Fibroblast of skin of back (primary cell): ENCODE data around the gene AFF2.

ENCODE experiments used
- DNase-seq: peaks from one replicate; pipeline ENCODE4 v3.0.0-alpha.2; 2013

AFF2 gene

DNA sequence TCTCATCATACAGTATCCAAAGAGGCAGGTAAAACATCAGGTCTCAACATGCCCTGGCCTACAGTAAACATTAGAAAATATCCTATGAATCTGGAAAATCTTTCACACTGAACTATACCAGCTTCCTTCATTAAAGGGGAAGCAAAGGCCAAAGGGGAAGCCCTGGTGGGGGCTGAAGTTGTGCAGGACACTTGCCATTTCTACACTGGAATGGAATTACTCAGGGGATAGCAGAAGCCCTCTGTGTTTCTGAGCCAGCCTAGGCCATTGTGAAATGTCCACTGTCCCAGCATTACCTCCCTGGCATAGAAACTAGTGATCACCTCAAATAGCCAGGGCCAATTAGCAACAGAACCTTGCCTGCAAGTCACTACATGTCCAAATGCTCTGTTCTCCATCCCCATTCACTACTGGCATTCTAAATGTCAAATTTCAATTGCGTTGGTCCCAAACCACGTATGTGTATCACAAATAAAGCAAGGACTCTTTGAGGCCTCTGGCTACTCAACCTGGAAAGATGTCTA lies 429.9 kb downstream of the AFF2 start:
- no peak for DNase-seq

DNA sequence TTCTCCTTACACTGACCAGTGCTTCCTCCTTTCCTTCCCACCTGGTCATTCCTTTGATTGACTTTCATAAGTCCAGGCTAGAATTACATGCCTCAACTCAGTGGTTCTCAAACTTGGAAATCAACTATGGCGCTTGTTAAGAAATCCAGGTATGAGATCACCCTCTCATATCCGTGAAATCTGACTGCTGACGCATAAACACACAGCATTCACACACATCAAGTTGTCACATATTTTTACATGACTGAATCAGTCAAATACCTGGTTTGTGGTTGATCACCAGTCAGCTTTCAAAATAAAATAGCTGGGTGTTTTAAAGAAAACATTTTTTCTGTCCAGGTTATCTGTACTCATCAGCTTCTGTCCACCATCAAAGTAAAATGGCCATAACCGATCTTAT lies 433.5 kb downstream of the AFF2 start:
- no peak for DNase-seq

- DNase-seq: no peak
Observed at GRCh38 chrX:148938348-148938747, 437.9 kb downstream of the AFF2 start.

DNA sequence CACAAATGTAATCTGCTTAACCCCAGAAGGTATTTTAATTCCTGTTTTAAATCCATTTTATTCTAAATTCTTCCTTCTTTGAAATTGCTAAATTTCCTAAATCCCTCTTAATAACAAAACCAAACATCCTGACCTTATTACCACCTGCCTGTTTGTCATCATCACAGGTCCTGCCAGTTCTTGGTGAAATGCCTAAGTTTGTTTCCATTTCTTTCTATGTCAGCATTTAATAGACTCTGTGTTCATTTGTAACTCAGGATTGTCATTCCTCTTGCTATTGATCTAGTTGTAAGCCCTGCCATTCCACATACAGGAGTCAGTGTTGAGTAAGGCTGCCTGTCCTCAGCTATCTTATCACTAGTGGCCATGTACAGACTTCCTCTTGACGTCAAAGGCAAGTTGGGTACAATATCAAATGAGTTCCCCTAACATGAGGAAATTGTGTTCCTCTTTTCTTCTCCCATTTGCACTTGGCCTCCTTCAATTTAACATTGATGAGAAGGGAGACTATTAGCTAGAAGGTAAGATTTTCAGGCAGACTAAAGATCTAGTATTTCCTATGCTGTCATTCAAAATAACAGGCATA lies 440.1 kb downstream of the AFF2 start:
- no peak for DNase-seq

DNA sequence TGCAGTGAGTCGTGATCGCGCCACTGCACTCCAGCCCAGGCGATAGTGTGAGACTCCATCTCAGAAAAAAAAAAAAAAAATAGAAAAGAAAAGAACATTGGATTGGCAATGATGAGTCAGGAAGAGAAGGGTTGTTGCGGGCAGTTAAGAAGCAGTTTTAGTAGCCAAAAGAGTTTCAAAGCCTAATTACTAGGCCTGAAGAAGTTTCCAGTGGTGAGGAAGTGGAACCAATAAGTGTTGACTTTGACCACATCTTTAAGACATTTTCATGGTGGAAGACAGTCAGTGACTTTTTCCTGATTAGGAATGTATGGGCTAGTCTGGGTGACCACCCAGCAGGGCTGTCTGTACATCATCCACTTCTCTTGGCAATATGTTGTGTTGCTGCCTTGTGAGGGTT lies 442.3 kb downstream of the AFF2 start:
- DNase-seq: no peak

GRCh38 chrX:148947399-148947975 lies 447.1 kb downstream of the AFF2 start:
- no peak for DNase-seq

GRCh38 chrX:148956352-148956751 lies 455.9 kb downstream of the AFF2 start:
- DNase-seq: no peak

GRCh38 chrX:148958901-148959300 lies 458.5 kb downstream of the AFF2 start:
- DNase-seq: peak; percentile 6

GRCh38 chrX:148960060-148960459 lies 459.6 kb downstream of the AFF2 start:
- DNase-seq: no peak

DNA sequence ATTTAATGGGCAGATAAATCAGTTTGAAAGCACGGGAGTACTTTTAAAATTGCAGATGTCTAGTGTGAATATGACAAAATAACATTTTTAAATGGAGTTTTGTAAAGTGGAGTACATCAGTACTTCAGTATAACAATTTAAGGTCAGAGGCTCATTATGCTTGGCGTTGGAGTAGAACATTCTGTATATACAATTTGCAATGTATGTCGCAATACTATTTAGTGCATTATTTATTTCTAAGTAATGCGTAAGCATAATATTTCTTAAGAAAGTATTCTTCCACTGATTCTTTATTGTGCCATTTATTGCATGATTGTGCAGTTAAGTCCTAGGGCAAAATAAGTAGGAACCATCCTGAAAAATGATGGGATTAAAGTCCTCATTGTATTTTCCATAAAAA lies 461.6 kb downstream of the AFF2 start:
- DNase-seq: no peak

DNA sequence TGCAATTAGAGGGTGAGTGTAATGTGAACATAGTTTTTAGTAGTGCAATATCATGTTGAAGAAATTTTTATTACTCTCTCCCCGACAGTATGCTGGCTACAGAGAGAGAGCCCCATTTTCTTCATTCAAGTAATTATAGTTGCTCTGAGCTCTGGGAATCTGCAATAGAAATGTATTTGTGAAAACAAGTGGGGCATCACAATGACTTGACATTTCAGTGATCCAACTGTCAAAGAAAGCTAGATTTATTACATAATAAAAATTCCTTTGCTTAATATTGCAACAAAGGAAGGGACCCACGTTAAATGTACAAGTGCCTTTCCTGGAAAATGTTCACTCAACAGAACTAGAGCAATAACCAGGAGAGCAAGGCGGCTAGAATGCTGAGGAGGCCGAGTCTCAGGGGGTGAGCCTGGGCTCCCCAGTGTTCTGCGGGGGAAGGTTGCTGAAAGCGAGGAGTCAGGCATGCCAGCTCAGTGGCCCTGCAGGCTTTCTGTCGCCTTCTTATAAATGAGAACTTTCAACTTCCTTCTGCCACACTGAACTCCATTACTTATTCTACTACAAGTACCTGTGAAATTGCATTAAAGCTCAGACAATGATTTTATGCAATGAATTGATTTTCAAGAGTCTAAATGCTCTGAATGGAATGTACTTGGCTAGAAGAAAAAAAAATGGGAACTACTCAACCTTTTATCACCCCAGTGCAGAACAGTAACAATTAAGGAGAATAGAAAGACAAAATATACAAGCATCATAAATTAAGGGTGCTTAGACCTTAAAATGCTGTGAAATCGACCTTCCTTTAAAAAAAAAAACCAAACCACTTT lies 476.4 kb downstream of the AFF2 start:
- DNase-seq: no peak

- no peak for DNase-seq
Observed at GRCh38 chrX:148979786-148980185, 479.4 kb downstream of the AFF2 start.

- no peak for DNase-seq
Observed at GRCh38 chrX:148984238-148984637, 483.8 kb downstream of the AFF2 start.

DNA sequence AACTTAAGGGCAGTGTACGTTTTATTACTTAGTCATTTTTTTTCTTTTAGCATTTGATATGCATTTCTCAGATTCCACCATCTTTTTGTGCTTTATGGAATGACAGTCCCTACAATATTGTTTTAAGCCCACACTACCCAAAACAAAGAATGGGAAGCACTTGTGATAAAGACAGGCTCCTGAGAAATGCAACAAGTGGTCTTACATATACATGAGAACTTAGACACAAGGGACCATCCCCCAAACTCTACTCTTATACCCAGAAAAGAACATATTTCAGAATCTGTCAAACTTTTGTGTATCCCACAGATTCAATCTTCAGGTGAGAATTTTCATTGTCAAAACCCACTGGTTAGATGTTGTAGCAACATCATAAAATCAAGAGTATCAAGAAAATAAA lies 491.1 kb downstream of the AFF2 start:
- no peak for DNase-seq

DNA sequence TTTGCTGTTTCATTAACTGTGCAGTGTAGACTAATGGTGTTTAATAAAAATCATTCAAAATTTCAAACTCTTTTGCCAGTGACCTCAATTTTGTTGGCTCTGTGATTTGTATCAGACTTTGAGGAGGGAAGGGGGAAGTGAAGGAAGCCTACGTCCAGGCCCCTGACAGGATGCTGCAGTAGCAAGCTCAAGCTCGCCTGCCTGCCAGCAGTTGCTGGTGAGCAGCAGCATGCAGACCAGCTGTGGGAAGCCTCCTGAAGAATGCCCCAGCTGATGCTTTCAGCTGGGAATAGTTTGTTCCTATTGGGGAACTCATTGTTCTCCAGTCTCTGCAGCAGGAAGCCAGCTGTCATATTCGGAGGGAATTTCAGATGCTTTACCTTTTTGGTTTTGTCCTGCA lies 495.2 kb downstream of the AFF2 start:
- DNase-seq: no peak

DNA sequence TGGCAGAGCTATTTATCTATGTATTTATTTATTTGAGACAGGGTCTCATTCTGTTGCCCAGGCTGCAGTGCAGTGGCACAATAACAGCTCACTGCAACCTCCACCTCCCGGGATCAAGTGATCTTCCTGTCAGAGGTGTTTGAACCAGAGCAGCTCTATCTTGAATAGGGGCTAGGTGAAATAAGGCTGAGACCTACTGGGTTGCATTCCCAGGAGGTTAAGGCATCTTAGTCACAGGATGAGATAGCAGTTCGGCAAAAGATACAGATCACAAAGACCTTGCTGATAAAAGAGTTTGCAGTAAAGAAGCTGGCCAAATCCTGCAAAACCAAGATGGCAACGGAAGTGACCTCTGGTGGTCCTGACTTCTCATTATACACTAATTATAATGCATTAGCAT lies 501.9 kb downstream of the AFF2 start:
- DNase-seq: no peak

DNA sequence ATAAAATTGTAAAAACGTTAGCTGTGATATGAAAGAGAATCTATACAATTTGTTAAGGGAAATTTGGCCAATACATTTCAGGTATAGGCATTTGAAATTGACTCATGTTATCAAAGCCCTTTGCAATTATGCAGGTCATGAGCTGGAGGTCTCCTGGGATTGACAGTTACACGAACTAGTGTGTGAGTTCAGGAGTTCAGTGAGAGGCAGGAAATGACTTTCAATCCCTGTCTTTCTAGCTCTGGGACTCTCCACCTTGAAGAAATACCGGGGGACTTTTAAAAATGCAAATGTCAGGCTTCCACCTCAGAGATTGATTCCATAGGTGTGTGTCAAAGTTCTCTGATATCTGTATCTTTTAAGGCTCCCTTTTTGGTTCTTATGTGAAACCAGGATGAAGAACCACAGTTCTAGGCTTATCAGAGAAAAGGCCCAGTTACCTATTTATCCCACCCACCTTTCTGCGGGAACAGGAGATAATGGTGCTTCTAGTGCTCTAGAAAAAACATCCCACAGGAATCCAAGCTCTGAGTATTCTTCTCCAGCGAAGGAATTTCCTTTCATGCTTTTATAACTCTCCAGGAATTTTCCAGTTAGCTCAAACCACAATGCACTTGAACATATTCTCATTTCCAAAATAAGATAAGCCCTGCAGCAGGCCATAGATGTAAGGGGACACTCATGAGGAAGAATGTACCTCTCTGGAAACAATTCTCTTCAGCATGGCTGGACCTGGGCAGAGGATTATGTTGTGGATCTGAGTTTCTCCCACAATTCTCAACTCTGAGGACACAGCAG lies 503.6 kb downstream of the AFF2 start:
- DNase-seq: peak; percentile 61

DNA sequence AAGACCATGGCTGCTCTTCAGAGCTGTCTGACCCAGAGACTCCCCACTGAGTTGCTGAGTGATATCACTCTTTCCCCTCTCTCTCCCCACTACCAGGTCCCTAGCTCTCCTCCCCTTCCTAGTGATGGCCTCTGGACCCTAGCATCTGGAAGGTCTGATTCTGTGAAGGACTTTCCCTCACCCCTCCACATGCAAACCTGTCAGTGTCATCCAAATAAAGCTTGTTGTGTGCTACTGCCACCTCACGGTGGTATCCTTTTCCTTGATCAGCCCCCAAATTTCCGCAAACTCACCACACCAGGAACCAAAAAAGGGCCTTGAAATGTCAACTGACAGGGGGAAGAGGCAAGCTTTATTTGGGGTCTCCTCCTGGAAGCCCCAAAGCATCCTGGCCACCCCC lies 504.5 kb downstream of the AFF2 start:
- DNase-seq: no peak

- no peak for DNase-seq
Observed at GRCh38 chrX:149006235-149006634, 505.8 kb downstream of the AFF2 start.

DNA sequence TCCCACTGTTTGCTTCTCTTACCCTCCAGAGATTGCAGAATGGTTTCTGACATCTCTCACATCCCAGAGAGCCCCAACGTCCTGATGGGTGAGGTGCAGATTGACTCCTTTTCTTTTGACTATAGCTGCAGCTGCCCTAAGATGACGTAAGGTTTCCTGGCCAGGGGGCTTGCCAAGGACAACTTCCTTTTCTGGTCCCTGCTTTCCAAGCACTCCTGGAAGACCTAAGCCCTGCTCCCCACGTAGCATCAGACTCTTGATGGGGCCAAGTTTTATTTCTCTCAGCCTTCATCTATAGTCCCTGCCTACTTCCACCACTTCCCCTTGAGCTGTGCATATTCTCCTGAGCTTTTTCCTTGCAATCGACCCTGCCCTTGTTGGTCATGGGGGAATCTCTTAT lies 507.0 kb downstream of the AFF2 start:
- DNase-seq: no peak

DNA sequence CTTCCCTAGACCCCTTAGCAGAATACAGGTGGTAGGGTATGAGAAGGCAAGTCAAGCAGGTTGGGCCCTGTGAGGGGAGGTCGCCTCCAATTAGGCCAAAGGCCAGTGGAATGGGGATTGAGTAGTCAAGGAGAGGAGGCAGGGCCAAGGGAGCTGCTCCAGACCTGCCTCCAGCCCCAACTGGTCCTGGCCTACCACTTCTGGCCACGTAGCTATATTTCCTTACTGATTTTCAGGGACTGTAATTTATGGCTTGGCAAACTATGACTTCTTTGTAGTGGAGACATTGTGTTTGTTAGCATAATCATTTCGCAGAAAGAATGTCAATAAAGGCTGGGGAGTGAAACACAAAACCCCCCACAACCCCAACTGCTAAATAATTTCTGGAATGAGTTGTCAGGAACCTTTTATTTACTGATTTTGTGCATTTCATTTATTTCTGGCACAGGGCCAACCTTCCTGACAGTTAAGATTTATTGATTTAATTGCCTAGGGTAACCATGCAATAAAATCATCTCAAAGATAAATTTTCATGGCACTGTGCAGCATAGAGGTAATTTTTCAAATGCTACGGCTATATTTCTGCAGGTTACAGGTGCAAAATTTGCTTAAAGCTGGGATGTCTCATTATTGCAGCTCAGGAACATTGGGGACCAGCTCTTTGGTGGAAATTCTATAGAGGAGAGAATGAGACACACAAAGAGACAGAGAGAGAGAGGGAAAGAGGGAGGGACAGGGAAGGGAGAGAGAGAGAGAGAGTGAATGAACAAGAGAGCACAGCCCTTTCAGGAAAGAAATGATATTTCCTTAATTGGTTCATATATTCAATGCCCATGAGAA lies 509.8 kb downstream of the AFF2 start:
- DNase-seq: no peak

- no peak for DNase-seq
Observed at GRCh38 chrX:149010853-149011224, 510.4 kb downstream of the AFF2 start.
